Endothelial cell of umbilical vein (primary cell): Measurements from ENCODE around the gene ZC2HC1B. TPM values are rescaled to one million over a fixed set of nuclear protein-coding genes. Genes with fewer than 3 reads are reported as not detected.

ENCODE experiments used
- BruUV-seq: library from RNA; stranded (reverse); fragments of 400-500 nt; replicated peaks from 2 replicates; lab custom pipeline; 2021; lab: Mats Ljungman, UMichigan
- CTCF ChIA-PET: fragments of 300-600, 350-600 bp; sonication (Branson Sonifier 250); formaldehyde crosslinking; loops from one replicate; lab custom pipeline; 2021; ENCODE audit warnings: antibody characterized with exemption, inconsistent platforms; lab: Charles Lee
- POLR2A ChIA-PET: fragments of 300-600, 350-600 bp; sonication (Branson Sonifier 250); formaldehyde crosslinking; loops from one replicate; lab custom pipeline; 2021; ENCODE audit warnings: antibody characterized with exemption, inconsistent platforms; lab: Charles Lee
- DNase-seq: peaks from one replicate; pipeline ENCODE4 v3.0.0-alpha.2; 2011; ENCODE audit warnings: low read depth, low spot score
- FAIRE-seq: peaks from 2 replicates; lab custom pipeline; 2011; peaks lifted over from hg19 to GRCh38; lab: Jason Lieb, UNC
- H2AFZ ChIP-seq: 2 replicates; pipeline ENCODE4 v1.6.0; 2012; ENCODE audit warnings: low read depth, low read length, control low read depth, inconsistent platforms
- H3K27ac ChIP-seq: 2 replicates; pipeline ENCODE4 v1.5.1; 2011; ENCODE audit warnings: low read depth, mild to moderate bottlenecking, control low read depth, low read length, moderate library complexity; ENCODE audit not compliant: insufficient read depth
- H3K27me3 ChIP-seq, 2 experiments: 2 replicates each; pipeline versions ENCODE4 v1.6.0 to v1.6.1; 2011; ENCODE audit warnings: low read length in 2 of 2, mixed read lengths in 1 of 2; ENCODE audit not compliant: control insufficient read depth in 2 of 2, insufficient read depth in 2 of 2
- H3K36me3 ChIP-seq, 2 experiments: 2 replicates in 1 of 2; 3 replicates in 1 of 2; pipeline ENCODE4 v1.5.1; 2011; ENCODE audit warnings: low read length in 2 of 2, mild to moderate bottlenecking in 1 of 2, moderate library complexity in 1 of 2; ENCODE audit not compliant: control insufficient read depth in 2 of 2, insufficient read depth in 2 of 2; ENCODE audit errors: extremely low read depth in 1 of 2
- H3K4me1 ChIP-seq: 3 replicates; pipeline ENCODE4 v1.5.1; 2011; ENCODE audit warnings: mild to moderate bottlenecking, low read length; ENCODE audit not compliant: control insufficient read depth, insufficient read depth; ENCODE audit errors: extremely low read depth
- H3K4me2 ChIP-seq: 2 replicates; pipeline ENCODE4 v1.6.1; 2011; ENCODE audit warnings: low read length, control low read depth, mixed read lengths; ENCODE audit not compliant: insufficient read depth
- H3K4me3 ChIP-seq, 3 experiments: fragments of 200-600 bp in 1 of 3; sonication (generic), shearing (Covaris generic) in 1 of 3; replicated peaks in 1 of 3; 2 replicates each; pipeline ENCODE4 v1.5.1; 2011 to 2016; ENCODE audit warnings: control low read depth in 3 of 3, low read length in 3 of 3, mild to moderate bottlenecking in 2 of 3, inconsistent platforms in 1 of 3, low read depth in 1 of 3, moderate library complexity in 1 of 3; ENCODE audit not compliant: insufficient read depth in 1 of 3
- H3K79me2 ChIP-seq: 2 replicates; pipeline ENCODE4 v1.6.0; 2012; ENCODE audit warnings: low read length, inconsistent platforms; ENCODE audit not compliant: control insufficient read depth, insufficient read depth
- H3K9ac ChIP-seq: replicated peaks from 2 replicates; pipeline ENCODE3; 2011; ENCODE audit warnings: low read length, control low read depth; ENCODE audit not compliant: insufficient read depth; ENCODE audit errors: extremely low read depth
- H3K9me1 ChIP-seq: replicated peaks from 3 replicates; pipeline ENCODE4 v1.6.0; 2011; ENCODE audit warnings: mild to moderate bottlenecking, low read length; ENCODE audit not compliant: control insufficient read depth, insufficient read depth; ENCODE audit errors: extremely low read depth
- H3K9me3 ChIP-seq: replicated peaks from 2 replicates; pipeline ENCODE4 v1.5.1; 2012; ENCODE audit warnings: low read length, inconsistent platforms; ENCODE audit not compliant: control insufficient read depth, insufficient read depth
- H4K20me1 ChIP-seq: replicated peaks from 2 replicates; pipeline ENCODE3; 2011; ENCODE audit warnings: mild to moderate bottlenecking, low read length; ENCODE audit not compliant: control insufficient read depth, insufficient read depth; ENCODE audit errors: extremely low read depth
- CTCF ChIP-seq, 2 donors: IDR thresholded peaks; 1 replicate in 1 of 2; 2 replicates in 1 of 2; pipeline ENCODE4 v1.5.1; 2011; ENCODE audit warnings: low read length in 2 of 2, mild to moderate bottlenecking in 2 of 2, moderate library complexity in 2 of 2, control low read depth in 1 of 2, inconsistent platforms in 1 of 2, low read depth in 1 of 2; ENCODE audit not compliant: insufficient read depth in 1 of 2; ENCODE audit errors: extremely low read depth in 1 of 2
- EZH2 ChIP-seq: IDR thresholded peaks from 2 replicates; pipeline ENCODE4 v1.6.1; 2012; ENCODE audit warnings: borderline replicate concordance, low read depth, mild to moderate bottlenecking, moderate library complexity, low read length, inconsistent platforms; ENCODE audit not compliant: severe bottlenecking
- FOS ChIP-seq: IDR thresholded peaks from 2 replicates; pipeline ENCODE4 v1.6.1; 2011; ENCODE audit warnings: mild to moderate bottlenecking, low read length, moderate library complexity, borderline replicate concordance; ENCODE audit not compliant: insufficient read depth
- GATA2 ChIP-seq: IDR thresholded peaks from 2 replicates; pipeline ENCODE4 v1.7.0; 2011; ENCODE audit warnings: low read depth, mild to moderate bottlenecking, moderate library complexity, mixed read lengths, low read length; ENCODE audit not compliant: insufficient read length, insufficient read depth
- JUN ChIP-seq: IDR thresholded peaks from 2 replicates; pipeline ENCODE4 v1.6.1; 2011; ENCODE audit warnings: borderline replicate concordance, low read depth; ENCODE audit not compliant: insufficient read length, insufficient read depth
- MAX ChIP-seq: IDR thresholded peaks from 2 replicates; pipeline ENCODE4 v1.6.1; 2011; ENCODE audit not compliant: insufficient read depth, insufficient read length
- MYC ChIP-seq: IDR thresholded peaks from one replicate; pipeline ENCODE4 v1.6.1; 2011; ENCODE audit warnings: mild to moderate bottlenecking, low read depth, low read length
- POLR2A ChIP-seq: IDR thresholded peaks from 2 replicates; pipeline ENCODE4 v1.6.1; 2012; ENCODE audit warnings: low read depth, mild to moderate bottlenecking, control low read depth, low read length
- POLR2AphosphoS5 ChIP-seq: IDR thresholded peaks from 2 replicates; pipeline ENCODE4 v1.6.1; 2012; ENCODE audit warnings: low read depth, mild to moderate bottlenecking, control low read depth, low read length, moderate library complexity; ENCODE audit not compliant: insufficient read depth
- dilution Hi-C: fragments of 300-500 bp; cut with MboI; formaldehyde crosslinking; loops from one replicate; pipeline ENCODE4 v1.15.0; 2019; ENCODE audit warnings: low sequenced_read_pairs; ENCODE audit not compliant: extremely low pct_ligation_motif_present
- intact Hi-C: fragments of 100-400 bp; cut with micrococcal nuclease; formaldehyde crosslinking; loops from one replicate; pipeline ENCODE4 v1.10.0; 2022
- polyA plus RNA-seq, 4 experiments: library from polyadenylated mRNA; depleted of rRNA in 3 of 4; stranded (reverse) in 3 of 4; unstranded in 1 of 4; fragments of >200 nt; gene quantifications; 2 replicates each; pipeline versions ENCODE4 v1.2.1 to v1.2.3, GENCODE V29; 2011 to 2012; ENCODE audit warnings: missing spikeins in 1 of 4
- total RNA-seq: library from RNA; stranded (reverse); gene quantifications from 2 replicates; pipeline ENCODE4 v1.2.3, GENCODE V29; 2021

The ZC2HC1B gene
- total and polyA plus RNA-seq, 2 donors (not counting 3 experiments of a cell fraction or from before 2014, with no cell fraction given), result not detected

- H3K4me1 ChIP-seq, result no peaks in the 10 kb centered on the region
- no peak overlapping the region for H3K4me2 ChIP-seq
- H3K27me3 ChIP-seq, result peaks cover 5 to 7% of the 10 kb centered on the region in 2 experiments
- intact Hi-C loops, result no loop called here
- H3K9me3 ChIP-seq, result no peaks in the 10 kb centered on the region
- no peak overlapping the region for H3K9ac ChIP-seq
- DNase-seq (no peak), FAIRE-seq (no peak)
- no peaks in the 10 kb centered on the region for H3K79me2 ChIP-seq
- TF ChIP-seq JUN, result no peak
- no peak for TF ChIP-seq POLR2A
- TF ChIP-seq MYC, result no peak
- no peak for TF ChIP-seq POLR2AphosphoS5
- no peak for TF ChIP-seq GATA2
- no peak for TF ChIP-seq FOS
- TF ChIP-seq MAX, result no peak
- TF ChIP-seq CTCF (IDR thresholded peaks at IDR 0.05; ENCODE audit: extremely low read depth in 1 of 2, insufficient read depth in 1 of 2, low read depth in 1 of 2, low read length in 2 of 2), result no peak
- TF ChIP-seq EZH2, result no peak
- dilution Hi-C loops, result no loop called here
- no peak overlapping the region for H3K4me3 ChIP-seq
- H4K20me1 ChIP-seq, result no peaks in the 10 kb centered on the region
- no peaks in the 10 kb centered on the region for H3K9me1 ChIP-seq
- BruUV-seq, result no TSS peak
- no peaks in the 10 kb centered on the region for H3K36me3 ChIP-seq
- no peak overlapping the region for H3K27ac ChIP-seq
- ChIA-PET CTCF (interaction anchor here (1.1 kb wide), 1 partner anchor 16 kb away, joined by 5 read pairs; no protein-coding TSS in a partner anchor), POLR2A (no interaction called here)
- H2AFZ ChIP-seq, result no peak overlapping the region
Measured at GRCh38 chr6:143955971-143956370, 91.7 kb downstream of the ZC2HC1B start.
